Transverse colon (tissue), 4 donors: ENCODE data around the gene TMEM45B.
"Not testable (repeated sequence)": the region's sequence is repeated elsewhere in the genome, so short reads cannot be mapped to it uniquely, and the experiment has no call there.

Source experiments
- CTCF ChIP-seq, 5 experiments: fragments of 200-600 bp in 3 of 5; fragments of 450-650 bp in 2 of 5; sonication (generic) in 3 of 5; IDR thresholded peaks; 1 replicate in 2 of 5; 2 replicates in 3 of 5; pipeline ENCODE4 v1.5.1; 2016 to 2017; ENCODE audit warnings: antibody characterized with exemption in 5 of 5, inconsistent platforms in 3 of 5, mild to moderate bottlenecking in 2 of 5, moderate library complexity in 1 of 5
- POLR2A ChIP-seq: fragments of 450-650 bp; IDR thresholded peaks from one replicate; pipeline ENCODE4 v1.6.1; 2016; ENCODE audit warnings: antibody characterized with exemption, mild to moderate bottlenecking, moderate library complexity
- POLR2AphosphoS5 ChIP-seq, 3 donors: sonication (generic); formaldehyde crosslinking; IDR thresholded peaks; one replicate each; pipeline ENCODE4 v1.6.1; 2016; ENCODE audit warnings: antibody characterized with exemption in 3 of 3

- not testable (repeated sequence) for TF ChIP-seq CTCF (IDR thresholded peaks at IDR 0.05); POLR2AphosphoS5 (IDR thresholded peaks at IDR 0.05); POLR2A
These were observed 13.8 kb downstream of the TMEM45B start for GRCh38 chr11:129829497-129829896.
